Measurements from ENCODE around the gene PCP4. TPM values are rescaled to one million over a fixed set of nuclear protein-coding genes. Genes with fewer than 3 reads are reported as not detected.

PCP4 gene
- total and polyA plus RNA-seq, 3 experiments from 2014 or later: not detected

DNA sequence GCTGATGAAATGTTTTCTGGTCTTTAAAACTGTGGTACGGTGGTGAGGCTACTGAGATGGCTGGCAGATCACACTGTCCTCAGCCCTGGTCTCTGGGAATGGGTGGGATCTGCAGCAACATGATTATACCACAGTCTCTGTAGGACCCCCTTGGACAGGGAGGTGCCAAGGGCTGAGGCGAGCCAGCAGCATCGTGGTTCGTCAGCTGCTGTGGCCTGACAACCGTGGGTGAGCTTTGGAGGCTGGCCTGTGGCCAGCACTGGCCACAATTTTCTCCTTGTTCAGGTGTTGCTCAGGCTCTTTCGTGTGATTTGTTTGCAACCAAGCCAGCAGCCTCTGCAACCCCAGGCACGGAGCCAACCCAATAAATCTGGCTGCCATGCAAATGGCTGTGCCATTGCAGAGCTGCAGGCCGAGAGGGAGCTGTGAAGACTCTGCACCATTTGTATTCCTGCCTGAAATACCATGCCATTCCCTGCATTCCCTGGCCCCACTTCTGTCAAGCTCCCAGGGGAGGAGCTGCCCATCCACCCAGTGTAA lies 70.9 kb downstream of the PCP4 start:
- Mint-ChIP-seq H3K9me3 (peaks cover 0 to 4% (median 0%) of the 10 kb centered on the region in 5 donors), H3K4me1 (no peaks in the 10 kb centered on the region), H3K4me3 (no peak overlapping the region), H3K36me3 (no peaks in the 10 kb centered on the region), H3K27me3 (no peaks in the 10 kb centered on the region), H3K27ac (no peak overlapping the region)
- H3K36me3 ChIP-seq (ENCODE audit: insufficient read depth, low read length): no peaks in the 10 kb centered on the region
- H3K4me1 ChIP-seq (ENCODE audit: insufficient read depth, low read length): no peaks in the 10 kb centered on the region
- H3K27me3 ChIP-seq (ENCODE audit: insufficient read depth, low read length, poor library complexity, severe bottlenecking): no peaks in the 10 kb centered on the region
- H3K27ac ChIP-seq (ENCODE audit: low read depth, low read length): no peak overlapping the region
- POLR2A ChIA-PET: no interaction called here
- no peak overlapping the region for H3K4me3 ChIP-seq (ENCODE audit: low read length)
- DNase-seq: no peak
- no peaks in the 10 kb centered on the region for H3K9me3 ChIP-seq (ENCODE audit: low read length)
- CTCF ChIA-PET: no interaction called here

DNA sequence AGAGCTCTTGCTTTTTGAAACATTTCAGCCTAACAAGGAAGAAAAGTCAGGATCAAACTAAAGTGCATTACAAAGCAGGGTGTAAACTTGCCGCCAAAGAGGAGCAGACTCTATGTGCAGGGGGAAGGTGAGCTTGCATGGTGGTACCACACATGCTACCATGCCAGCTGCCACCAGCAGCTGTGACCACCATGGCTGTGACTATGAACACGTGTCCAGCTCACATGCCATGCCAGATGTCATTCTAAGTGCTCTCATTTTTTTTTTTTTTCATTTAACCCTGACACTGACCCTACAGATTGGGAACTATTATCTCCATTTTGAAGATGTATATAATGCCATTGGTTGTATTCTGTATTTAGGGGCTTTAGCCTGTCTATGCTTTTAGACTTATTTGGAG lies 79.0 kb downstream of the PCP4 start:
- H3K4me1 ChIP-seq (ENCODE audit: insufficient read depth, low read length): no peaks in the 10 kb centered on the region
- ChIA-PET POLR2A (no interaction called here), CTCF (no interaction called here)
- Mint-ChIP-seq H3K9me3 (peaks cover 4 to 27% (median 13%) of the 10 kb centered on the region in 5 donors), H3K27me3 (no peaks in the 10 kb centered on the region), H3K4me3 (no peak overlapping the region), H3K36me3 (peaks cover 0 to under 1% (median 0%) of the 10 kb centered on the region in 3 donors), H3K27ac (no peak overlapping the region), H3K4me1 (no peaks in the 10 kb centered on the region)
- no peaks in the 10 kb centered on the region for H3K9me3 ChIP-seq (ENCODE audit: low read length)
- no peak for DNase-seq
- H3K27me3 ChIP-seq (ENCODE audit: insufficient read depth, low read length, poor library complexity, severe bottlenecking): no peaks in the 10 kb centered on the region
- H3K4me3 ChIP-seq (ENCODE audit: low read length): no peak overlapping the region
- no peak overlapping the region for H3K27ac ChIP-seq (ENCODE audit: low read depth, low read length)
- no peaks in the 10 kb centered on the region for H3K36me3 ChIP-seq (ENCODE audit: insufficient read depth, low read length)

DNA sequence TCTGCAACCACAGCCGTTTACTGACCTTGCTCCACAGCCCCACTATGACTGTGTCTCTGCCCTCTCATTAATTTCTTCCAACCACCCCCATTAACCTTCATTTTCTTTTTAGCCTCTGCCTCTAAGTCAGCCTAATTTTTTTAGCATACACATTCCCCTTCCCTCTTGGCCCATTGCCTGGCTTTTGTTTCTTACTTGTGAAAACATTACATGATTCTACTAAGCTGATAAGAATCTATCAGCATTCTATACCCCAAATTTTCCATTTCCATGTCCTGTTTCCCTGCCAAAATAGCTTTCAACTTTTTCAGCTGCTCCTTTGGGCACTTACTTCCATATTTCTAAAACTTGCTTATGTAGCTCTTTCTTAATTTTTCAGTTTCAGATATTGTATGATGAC lies 79.8 kb downstream of the PCP4 start:
- no peaks in the 10 kb centered on the region for H3K4me1 Mint-ChIP-seq
- ChIA-PET CTCF (no interaction called here), POLR2A (no interaction called here)
- H3K4me3 Mint-ChIP-seq: no peak overlapping the region
- no peak overlapping the region for H3K27ac Mint-ChIP-seq
- DNase-seq: no peak
- H3K27me3 Mint-ChIP-seq: no peaks in the 10 kb centered on the region
- H3K36me3 ChIP-seq (ENCODE audit: insufficient read depth, low read length): no peaks in the 10 kb centered on the region
- H3K27me3 ChIP-seq (ENCODE audit: insufficient read depth, low read length, poor library complexity, severe bottlenecking): no peaks in the 10 kb centered on the region
- H3K4me1 ChIP-seq (ENCODE audit: insufficient read depth, low read length): no peaks in the 10 kb centered on the region
- H3K9me3 Mint-ChIP-seq: peaks cover 6 to 29% (median 15%) of the 10 kb centered on the region in 5 donors
- H3K4me3 ChIP-seq (ENCODE audit: low read length): no peak overlapping the region
- H3K36me3 Mint-ChIP-seq: peaks cover 0 to 4% (median 0%) of the 10 kb centered on the region in 3 donors
- H3K9me3 ChIP-seq (ENCODE audit: low read length): no peaks in the 10 kb centered on the region
- H3K27ac ChIP-seq (ENCODE audit: low read depth, low read length): no peak overlapping the region

DNA sequence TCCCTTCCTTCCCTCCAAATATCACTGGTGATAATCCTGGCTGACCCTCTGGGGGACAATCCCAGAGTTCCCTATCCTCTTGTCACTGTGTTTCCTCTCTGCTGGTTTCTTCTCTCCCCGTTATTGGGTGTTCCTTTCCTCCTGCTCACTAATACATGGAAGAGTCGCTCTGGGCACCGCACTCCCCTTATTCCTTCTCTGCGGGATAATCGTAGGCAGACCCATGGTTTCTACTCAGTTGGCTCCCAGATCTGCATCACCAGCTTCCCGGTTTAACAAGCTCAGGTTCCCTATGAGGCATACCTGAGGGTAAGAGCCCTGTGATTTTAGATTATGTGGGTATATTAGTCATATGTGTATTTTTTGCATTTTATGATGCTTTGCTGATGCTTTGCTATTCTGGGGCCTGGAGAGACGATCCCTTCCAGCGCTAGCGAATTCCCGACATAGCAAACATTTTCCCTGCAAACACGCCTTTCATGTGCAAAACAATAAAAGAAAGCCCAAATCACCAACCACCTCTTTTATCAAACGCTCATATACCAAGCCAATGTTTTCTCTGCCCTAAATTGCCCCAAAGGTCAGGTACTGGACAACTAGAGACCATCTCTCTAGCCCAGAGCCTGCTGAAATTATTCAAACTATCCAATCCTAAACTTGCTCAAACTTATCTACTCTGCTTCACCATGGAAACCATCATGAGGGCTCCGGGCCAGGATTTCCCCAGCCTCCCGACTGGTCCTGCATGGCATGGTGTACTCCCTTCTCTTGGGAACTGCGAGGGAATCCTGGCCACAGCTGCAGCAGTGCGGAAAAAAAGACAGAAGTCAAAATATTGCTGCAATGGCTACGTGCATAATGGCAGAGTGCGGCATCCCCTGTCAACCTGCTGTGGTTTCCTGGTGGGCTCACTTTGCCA lies 84.2 kb downstream of the PCP4 start:
- Histone ChIP-seq H3K27me3 (ENCODE audit: insufficient read depth, low read length, poor library complexity, severe bottlenecking) (no peaks in the 10 kb centered on the region), H3K36me3 (ENCODE audit: insufficient read depth, low read length) (no peaks in the 10 kb centered on the region), H3K27ac (ENCODE audit: low read depth, low read length) (no peak overlapping the region), H3K4me1 (ENCODE audit: insufficient read depth, low read length) (no peaks in the 10 kb centered on the region), H3K9me3 (ENCODE audit: low read length) (no peaks in the 10 kb centered on the region), H3K4me3 (ENCODE audit: low read length) (no peak overlapping the region)
- Mint-ChIP-seq H3K27me3 (no peaks in the 10 kb centered on the region), H3K27ac (no peak overlapping the region), H3K36me3 (peaks cover 0 to 4% (median 0%) of the 10 kb centered on the region in 3 donors), H3K9me3 (peaks cover 6 to 27% (median 8%) of the 10 kb centered on the region in 5 donors), H3K4me3 (no peak overlapping the region), H3K4me1 (no peaks in the 10 kb centered on the region)
- CTCF ChIA-PET: no interaction called here
- POLR2A ChIA-PET: no interaction called here
- no peak for DNase-seq

DNA sequence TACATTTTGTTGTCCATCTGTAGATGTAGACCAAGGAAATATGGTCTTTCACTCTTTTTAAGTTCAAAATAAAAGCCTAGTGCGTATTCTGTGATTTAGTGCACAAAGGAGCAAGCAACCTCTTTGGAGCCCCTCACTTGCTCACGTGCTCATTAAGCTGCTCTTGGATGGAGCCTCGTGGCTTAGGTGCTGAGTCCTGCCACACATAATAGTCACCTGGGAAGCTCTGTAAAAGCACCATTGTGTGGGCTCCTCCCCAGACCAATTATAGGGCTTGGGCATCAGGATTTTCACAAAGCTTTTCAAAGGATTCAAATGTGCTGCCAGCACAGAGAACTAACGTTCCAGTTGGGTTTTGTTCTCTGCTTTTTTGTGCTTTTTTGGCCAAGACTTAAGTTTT lies 85.0 kb downstream of the PCP4 start:
- Histone ChIP-seq H3K27me3 (ENCODE audit: insufficient read depth, low read length, poor library complexity, severe bottlenecking) (no peaks in the 10 kb centered on the region), H3K4me3 (ENCODE audit: low read length) (no peak overlapping the region), H3K27ac (ENCODE audit: low read depth, low read length) (no peak overlapping the region), H3K9me3 (ENCODE audit: low read length) (no peaks in the 10 kb centered on the region), H3K4me1 (ENCODE audit: insufficient read depth, low read length) (no peaks in the 10 kb centered on the region), H3K36me3 (ENCODE audit: insufficient read depth, low read length) (no peaks in the 10 kb centered on the region)
- Mint-ChIP-seq H3K4me1 (no peaks in the 10 kb centered on the region), H3K27ac (no peak overlapping the region), H3K27me3 (no peaks in the 10 kb centered on the region), H3K4me3 (no peak overlapping the region), H3K36me3 (peaks cover 0 to 4% (median 0%) of the 10 kb centered on the region in 3 donors), H3K9me3 (peaks cover 6 to 23% (median 6%) of the 10 kb centered on the region in 5 donors)
- ChIA-PET CTCF (interaction anchor here (0.5 kb wide), 1 partner anchor 418 kb away, joined by 3 read pairs; no protein-coding TSS in a partner anchor), POLR2A (no interaction called here)
- no peak for DNase-seq

DNA sequence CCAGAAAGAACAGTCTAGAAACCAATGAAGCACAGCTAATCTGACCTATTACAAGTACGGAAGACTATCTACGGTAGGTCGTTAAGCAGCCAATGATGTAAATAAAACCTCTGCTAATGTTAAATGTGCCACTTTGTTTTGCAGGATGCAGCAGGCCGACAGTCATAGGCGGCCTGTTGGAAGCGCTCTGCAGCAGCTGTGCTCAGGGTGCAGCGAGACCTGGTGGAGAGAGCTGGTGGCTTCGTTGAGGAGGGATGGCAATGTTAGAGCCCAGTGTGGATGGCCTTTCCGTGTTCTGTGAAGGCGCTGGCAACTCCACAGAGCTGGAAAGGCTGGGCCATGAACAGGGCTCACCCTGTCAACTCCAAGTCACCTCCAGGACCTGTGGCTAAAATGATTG lies 87.3 kb downstream of the PCP4 start:
- H3K27me3 Mint-ChIP-seq: no peaks in the 10 kb centered on the region
- no peaks in the 10 kb centered on the region for H3K36me3 ChIP-seq (ENCODE audit: insufficient read depth, low read length)
- DNase-seq: no peak
- H3K4me3 Mint-ChIP-seq: no peak overlapping the region
- H3K9me3 Mint-ChIP-seq: peaks cover 3 to 15% (median 6%) of the 10 kb centered on the region in 5 donors
- no peaks in the 10 kb centered on the region for H3K27me3 ChIP-seq (ENCODE audit: insufficient read depth, low read length, poor library complexity, severe bottlenecking)
- H3K27ac Mint-ChIP-seq: no peak overlapping the region
- peaks cover 0 to 4% (median 0%) of the 10 kb centered on the region in 3 donors for H3K36me3 Mint-ChIP-seq
- no peak overlapping the region for H3K27ac ChIP-seq (ENCODE audit: low read depth, low read length)
- ChIA-PET POLR2A (no interaction called here), CTCF (no interaction called here)
- no peaks in the 10 kb centered on the region for H3K9me3 ChIP-seq (ENCODE audit: low read length)
- H3K4me3 ChIP-seq (ENCODE audit: low read length): no peak overlapping the region
- no peaks in the 10 kb centered on the region for H3K4me1 ChIP-seq (ENCODE audit: insufficient read depth, low read length)
- no peaks in the 10 kb centered on the region for H3K4me1 Mint-ChIP-seq

DNA sequence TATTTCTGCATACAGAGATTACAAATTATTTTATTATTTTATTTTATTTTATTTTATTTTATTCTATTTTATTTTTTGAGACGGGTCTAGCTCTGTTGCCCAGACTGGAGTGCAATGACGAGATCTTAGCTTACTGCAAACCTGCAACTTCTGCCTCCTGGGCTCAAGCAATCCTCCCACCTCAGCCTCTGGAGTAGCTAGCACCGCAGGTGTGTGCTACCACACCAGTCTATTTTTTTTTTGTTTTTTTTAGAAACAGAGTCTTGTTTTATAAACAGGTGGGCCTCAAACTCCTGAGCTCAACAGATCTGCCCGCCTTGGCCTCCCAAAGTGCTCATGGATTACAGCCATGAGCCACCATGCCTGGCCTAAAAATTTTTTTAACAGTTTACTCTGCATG lies 88.1 kb downstream of the PCP4 start:
- Mint-ChIP-seq H3K27me3 (no peaks in the 10 kb centered on the region), H3K27ac (no peak overlapping the region), H3K4me3 (no peak overlapping the region), H3K4me1 (no peaks in the 10 kb centered on the region), H3K9me3 (peaks cover 3 to 19% (median 12%) of the 10 kb centered on the region in 5 donors), H3K36me3 (peaks cover 0 to 4% (median 0%) of the 10 kb centered on the region in 3 donors)
- no peak for DNase-seq
- H3K36me3 ChIP-seq (ENCODE audit: insufficient read depth, low read length): no peaks in the 10 kb centered on the region
- H3K4me1 ChIP-seq (ENCODE audit: insufficient read depth, low read length): no peaks in the 10 kb centered on the region
- no peaks in the 10 kb centered on the region for H3K27me3 ChIP-seq (ENCODE audit: insufficient read depth, low read length, poor library complexity, severe bottlenecking)
- H3K9me3 ChIP-seq (ENCODE audit: low read length): no peaks in the 10 kb centered on the region
- no peak overlapping the region for H3K27ac ChIP-seq (ENCODE audit: low read depth, low read length)
- ChIA-PET POLR2A (no interaction called here), CTCF (no interaction called here)
- H3K4me3 ChIP-seq (ENCODE audit: low read length): no peak overlapping the region

DNA sequence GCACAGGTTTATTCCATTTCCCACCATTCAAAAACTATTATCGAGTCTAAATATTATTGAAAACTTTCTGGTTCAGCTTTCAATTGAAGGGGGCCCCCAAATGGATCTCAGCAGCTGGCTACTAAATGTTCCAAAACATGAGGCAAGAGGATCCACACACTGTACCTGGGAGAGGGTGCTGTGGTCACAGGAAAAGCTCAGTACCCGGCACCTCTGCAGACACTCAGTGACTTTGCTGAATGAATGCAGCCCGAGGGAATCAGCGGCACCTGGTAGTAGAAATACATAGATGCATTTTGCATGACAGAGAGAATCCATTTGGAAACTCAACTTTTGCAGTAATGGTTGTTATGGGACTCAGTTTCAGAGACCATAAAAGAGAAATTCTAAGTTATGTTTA lies 89.3 kb downstream of the PCP4 start:
- Mint-ChIP-seq H3K9me3 (peaks cover 2 to 17% (median 9%) of the 10 kb centered on the region in 5 donors), H3K36me3 (no peaks in the 10 kb centered on the region), H3K27ac (no peak overlapping the region), H3K4me3 (no peak overlapping the region), H3K4me1 (no peaks in the 10 kb centered on the region), H3K27me3 (no peaks in the 10 kb centered on the region)
- DNase-seq: no peak
- H3K27me3 ChIP-seq (ENCODE audit: insufficient read depth, low read length, poor library complexity, severe bottlenecking): no peaks in the 10 kb centered on the region
- H3K27ac ChIP-seq (ENCODE audit: low read depth, low read length): no peak overlapping the region
- H3K9me3 ChIP-seq (ENCODE audit: low read length): no peaks in the 10 kb centered on the region
- CTCF ChIA-PET: no interaction called here
- H3K4me1 ChIP-seq (ENCODE audit: insufficient read depth, low read length): no peaks in the 10 kb centered on the region
- no peak overlapping the region for H3K4me3 ChIP-seq (ENCODE audit: low read length)
- POLR2A ChIA-PET: no interaction called here
- no peaks in the 10 kb centered on the region for H3K36me3 ChIP-seq (ENCODE audit: insufficient read depth, low read length)
